Osteocyte (in vitro differentiated cells): Measurements from ENCODE around the gene DPP7. TPM values are rescaled to one million over a fixed set of nuclear protein-coding genes. Genes with fewer than 3 reads are reported as not detected.

Experiments used
- DNase-seq: peaks from one replicate; pipeline ENCODE4 v3.0.0; 2021; ENCODE audit warnings: mixed read lengths; ENCODE audit not compliant: unreplicated experiment; ENCODE audit errors: extremely low spot score
- H3K27ac Mint-ChIP-seq: one replicate; pipeline ENCODE4 v1.8.0; 2021; ENCODE audit warnings: mild to moderate bottlenecking, mixed read lengths; ENCODE audit not compliant: unreplicated experiment
- H3K27me3 Mint-ChIP-seq: one replicate; pipeline ENCODE4 v1.8.0; 2021; ENCODE audit warnings: mixed read lengths; ENCODE audit not compliant: unreplicated experiment
- H3K36me3 Mint-ChIP-seq: one replicate; pipeline ENCODE4 v1.8.0; 2021; ENCODE audit warnings: mixed read lengths; ENCODE audit not compliant: unreplicated experiment
- H3K4me1 Mint-ChIP-seq: one replicate; pipeline ENCODE4 v1.8.0; 2021; ENCODE audit warnings: mixed read lengths; ENCODE audit not compliant: unreplicated experiment
- H3K4me3 Mint-ChIP-seq: one replicate; pipeline ENCODE4 v1.8.0; 2021; ENCODE audit warnings: mild to moderate bottlenecking, moderate library complexity, mixed read lengths; ENCODE audit not compliant: unreplicated experiment
- H3K9me3 Mint-ChIP-seq: one replicate; pipeline ENCODE4 v1.8.0; 2021; ENCODE audit warnings: mixed read lengths; ENCODE audit not compliant: unreplicated experiment
- CTCF ChIP-seq: fragments of 200-600 bp; sonication (generic); IDR thresholded peaks from 2 replicates; pipeline ENCODE4 v1.5.0; 2021; ENCODE audit warnings: antibody characterized with exemption, mild to moderate bottlenecking, moderate library complexity
- total RNA-seq: library from RNA; stranded (reverse); gene quantifications from 2 replicates; pipeline ENCODE4 v1.2.1, GENCODE V29; 2021

DPP7 gene
- total RNA-seq, 1 donor from 2014 or later = 118 TPM

DNA sequence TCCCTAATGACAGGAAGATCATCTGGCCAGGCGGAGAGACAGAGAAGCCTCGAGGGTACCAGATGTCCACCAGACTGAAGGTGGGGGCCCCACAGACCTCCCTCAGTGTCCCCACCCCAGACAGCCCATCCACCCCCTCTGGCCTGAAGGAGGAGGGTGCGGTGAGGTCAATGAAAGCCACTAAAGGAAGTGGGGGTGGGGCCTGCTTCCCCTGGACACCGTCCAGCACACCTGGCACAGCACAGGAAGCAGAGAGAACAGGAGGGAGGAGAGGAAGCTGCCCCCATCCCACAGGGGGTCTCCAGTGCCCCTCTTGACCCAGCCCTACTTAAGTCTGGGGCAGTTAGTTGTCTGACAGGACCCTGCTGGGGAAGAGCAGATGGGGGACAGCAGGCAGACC, 44.1 kb upstream of the DPP7 start:
- Mint-ChIP-seq H3K27me3 (peaks cover 12% of the 10 kb centered on the region), H3K9me3 (no peaks in the 10 kb centered on the region), H3K36me3 (no peaks in the 10 kb centered on the region), H3K4me3 (no peak overlapping the region), H3K27ac (no peak overlapping the region), H3K4me1 (no peaks in the 10 kb centered on the region)
- TF ChIP-seq CTCF = no peak
- DNase-seq = no peak

DNA sequence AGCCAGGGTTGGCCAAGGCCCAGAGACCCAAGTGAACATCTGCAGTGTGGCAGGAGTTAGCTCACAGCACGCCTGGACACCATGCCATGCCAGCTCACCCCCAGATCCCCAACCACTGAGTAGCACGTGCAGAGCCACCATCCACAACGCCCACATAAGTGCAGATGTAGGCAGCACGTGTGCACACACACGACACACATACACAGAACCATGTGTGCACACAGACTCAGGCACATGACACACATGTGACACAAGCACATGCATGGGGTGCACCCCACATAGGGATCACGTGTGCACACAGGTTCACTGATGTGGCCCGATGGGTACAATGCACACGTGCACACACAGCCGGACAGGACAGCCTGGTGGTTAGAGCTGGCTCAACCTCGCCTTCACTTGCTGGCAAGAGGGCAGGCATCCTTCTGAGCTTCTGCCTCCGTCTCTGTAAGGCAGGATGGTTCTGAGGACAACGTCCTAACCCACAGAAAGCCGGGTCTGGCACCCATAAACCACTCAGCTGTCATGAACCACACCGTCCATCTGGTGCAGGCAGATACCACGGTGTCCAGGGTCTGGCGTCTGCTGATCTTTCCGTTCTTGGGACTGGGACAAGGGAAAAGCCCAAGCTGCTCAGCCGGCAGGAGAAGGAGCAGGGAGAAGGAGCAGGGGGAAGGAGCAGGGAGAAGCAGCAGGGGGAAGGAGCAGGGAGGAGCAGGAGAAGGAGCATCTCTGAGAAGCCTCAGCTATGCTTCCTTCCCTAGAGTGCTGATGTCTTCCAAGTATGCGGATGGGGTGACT, 43.3 kb upstream of the DPP7 start:
- Mint-ChIP-seq H3K27ac (no peak overlapping the region), H3K27me3 (peaks cover 9% of the 10 kb centered on the region)
- no peak for TF ChIP-seq CTCF

DNA sequence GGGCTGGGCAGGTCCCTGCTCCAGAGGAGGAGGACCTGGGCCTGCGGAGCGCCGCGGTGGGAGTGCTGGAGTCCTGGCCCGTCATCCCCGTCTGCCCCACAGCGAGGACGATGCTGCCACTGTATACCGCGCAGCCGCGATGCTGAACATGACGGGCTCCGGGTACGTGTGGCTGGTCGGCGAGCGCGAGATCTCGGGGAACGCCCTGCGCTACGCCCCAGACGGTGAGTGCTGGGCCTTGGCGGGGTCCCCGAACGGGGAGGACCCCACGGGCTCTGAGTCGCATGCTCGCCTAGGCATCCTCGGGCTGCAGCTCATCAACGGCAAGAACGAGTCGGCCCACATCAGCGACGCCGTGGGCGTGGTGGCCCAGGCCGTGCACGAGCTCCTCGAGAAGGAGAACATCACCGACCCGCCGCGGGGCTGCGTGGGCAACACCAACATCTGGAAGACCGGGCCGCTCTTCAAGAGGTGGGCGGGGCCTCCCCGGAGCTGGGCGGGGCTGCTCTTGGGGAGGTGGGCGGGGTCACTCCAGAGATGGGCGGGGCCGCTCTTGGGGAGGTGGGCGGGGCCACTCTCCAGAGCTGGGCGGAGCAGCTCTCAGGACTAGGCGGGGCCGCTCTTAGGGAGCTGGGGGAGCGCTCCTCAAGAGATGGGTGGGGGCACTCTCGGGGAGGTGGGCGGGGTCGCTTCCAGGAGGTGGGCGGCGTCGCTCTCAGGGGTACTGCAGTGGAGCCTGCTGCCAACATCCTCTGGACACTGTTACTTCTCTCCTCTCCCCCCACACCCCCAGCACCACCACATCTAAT, 42.2 kb upstream of the DPP7 start:
- Mint-ChIP-seq H3K36me3 (no peaks in the 10 kb centered on the region), H3K27ac (no peak overlapping the region), H3K4me3 (no peak overlapping the region), H3K27me3 (peaks cover 9% of the 10 kb centered on the region), H3K4me1 (no peaks in the 10 kb centered on the region), H3K9me3 (no peaks in the 10 kb centered on the region)
- no peak for DNase-seq
- TF ChIP-seq CTCF = no peak

More for the DNA sequence above, 43.3 kb upstream of the DPP7 start:
- Mint-ChIP-seq H3K36me3 (no peaks in the 10 kb centered on the region), H3K9me3 (no peaks in the 10 kb centered on the region), H3K4me3 (no peak overlapping the region), H3K4me1 (no peaks in the 10 kb centered on the region)
- no peak for DNase-seq

- Mint-ChIP-seq H3K27ac (no peak overlapping the region), H3K4me3 (no peak overlapping the region), H3K9me3 (no peaks in the 10 kb centered on the region), H3K36me3 (no peaks in the 10 kb centered on the region), H3K27me3 (no peaks in the 10 kb centered on the region), H3K4me1 (no peaks in the 10 kb centered on the region)
- no peak for DNase-seq
- no peak for TF ChIP-seq CTCF
These were observed 38.4 kb upstream of the DPP7 start for GRCh38 chr9:137152844-137153405.
